ENCODE data around the gene SART1.
"Not testable (repeated sequence)": the region's sequence is repeated elsewhere in the genome, so short reads cannot be mapped to it uniquely, and the experiment has no call there.

The SART1 gene

GRCh38 chr11:66002648-66003225, 41.2 kb downstream of the SART1 start:
- no peak for DNase-seq

GRCh38 chr11:66003291-66003690, 41.8 kb downstream of the SART1 start:
- no peak for DNase-seq

GRCh38 chr11:66004186-66004585, 42.7 kb downstream of the SART1 start:
- no peak for DNase-seq

GRCh38 chr11:66006134-66006890, 44.8 kb downstream of the SART1 start:
- no peak for DNase-seq

- no peak for DNase-seq
Observed at GRCh38 chr11:66006891-66007176, 45.3 kb downstream of the SART1 start.

GRCh38 chr11:66007201-66007634, 45.7 kb downstream of the SART1 start:
- DNase-seq, result no peak

GRCh38 chr11:66008095-66008467, 46.5 kb downstream of the SART1 start:
- DNase-seq, result no peak

- DNase-seq, result peak; percentile 11
Observed at GRCh38 chr11:66008468-66009101, 47.1 kb downstream of the SART1 start.

GRCh38 chr11:66010036-66010435, 48.5 kb downstream of the SART1 start:
- DNase-seq, result not testable (repeated sequence)

- no peak for DNase-seq
Observed at GRCh38 chr11:66011239-66011784, 49.8 kb downstream of the SART1 start.

GRCh38 chr11:66011785-66012303, 50.3 kb downstream of the SART1 start, which contains the start of gene CST6:
Gene CST6, plus strand, starts transcription at chr11:66012008. Its CDS starts 37 bp downstream, at chr11:66012045.
- no peak for DNase-seq

GRCh38 chr11:66012371-66012945, 50.9 kb downstream of the SART1 start:
- DNase-seq, result no peak

GRCh38 chr11:66012946-66013761, 51.6 kb downstream of the SART1 start:
- DNase-seq, result peak; percentile 69

GRCh38 chr11:66013762-66014100, 52.2 kb downstream of the SART1 start:
- DNase-seq, result no peak

- DNase-seq, result no peak
Observed at GRCh38 chr11:66014804-66015453, 53.4 kb downstream of the SART1 start.

- DNase-seq, result no peak
Observed at GRCh38 chr11:66015454-66015881, 53.9 kb downstream of the SART1 start.

GRCh38 chr11:66015936-66016792, 54.6 kb downstream of the SART1 start:
- no peak for DNase-seq

GRCh38 chr11:66016793-66017177, 55.3 kb downstream of the SART1 start:
- DNase-seq, result no peak

- no peak for DNase-seq
Observed at GRCh38 chr11:66017321-66017720, 55.8 kb downstream of the SART1 start.

GRCh38 chr11:66020212-66020611, 58.7 kb downstream of the SART1 start:
- no peak for DNase-seq
